Measurements from ENCODE around the gene TAOK2.

The TAOK2 gene

DNA sequence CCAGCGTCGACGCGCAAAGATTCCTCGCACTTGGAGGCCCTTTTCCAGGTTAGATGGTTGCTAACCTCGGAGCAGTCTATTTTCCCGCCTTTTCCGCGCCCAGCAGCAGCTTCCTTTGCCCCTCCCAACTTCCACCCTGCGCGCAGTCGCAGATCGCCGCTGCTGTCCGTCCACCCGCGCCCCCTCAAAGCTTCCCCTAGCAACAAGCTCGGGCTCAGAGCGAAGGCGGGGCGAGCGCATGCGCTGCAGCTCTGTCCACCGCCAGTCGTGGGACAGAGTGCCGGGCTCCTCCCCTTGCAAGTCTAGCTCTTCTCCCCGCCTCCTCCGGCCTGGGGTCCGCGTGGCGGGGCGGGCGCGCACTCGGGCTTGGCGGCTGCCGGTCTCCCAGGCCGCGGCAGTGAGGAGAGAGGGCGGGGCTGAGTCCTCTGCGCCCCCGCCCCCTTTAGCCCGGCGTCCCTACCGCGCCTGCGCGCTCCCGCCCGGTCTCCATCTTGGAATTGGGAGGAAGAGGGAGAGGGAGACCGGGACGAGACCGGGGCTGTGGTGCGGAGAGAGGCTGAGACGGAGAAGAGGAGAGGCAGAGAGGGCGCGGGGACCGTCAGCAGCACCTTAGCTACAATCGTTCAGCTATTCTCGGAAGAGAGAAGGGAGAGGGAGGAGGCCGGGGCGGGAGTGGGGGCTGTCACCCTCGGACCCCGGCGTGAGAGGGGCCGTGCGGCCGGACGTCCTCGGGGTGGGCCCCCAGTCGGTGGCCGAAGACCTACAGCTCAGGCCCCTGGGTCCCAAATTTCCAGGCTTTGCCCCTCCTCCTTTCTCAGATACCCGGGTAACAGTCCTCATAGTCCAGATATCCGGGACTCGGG, at the start of gene TAOK2 (continued):
- TF ChIP-seq AEBP2 (tag by site-specific recombination; IDR thresholded peaks at IDR 0.05; ENCODE audit: borderline replicate concordance) (no peak), ZNF785 (tag by site-specific recombination; IDR thresholded peaks at IDR 0.05) (0 out of 2 replicates have a peak, but pooled peaks have one; percentile 6), ZNF530 (tag by site-specific recombination; IDR thresholded peaks at IDR 0.05; ENCODE audit: low read depth) (no peak), ZNF580 (tag by site-specific recombination; IDR thresholded peaks at IDR 0.05) (no peak), ZNF433 (tag by site-specific recombination; IDR thresholded peaks at IDR 0.05; ENCODE audit: low read depth) (no peak), ZNF449 (tag by site-specific recombination; IDR thresholded peaks at IDR 0.05) (peak; percentile 69; the same call in 1 of the 2 replicates), ZBTB48 (tag by site-specific recombination; IDR thresholded peaks at IDR 0.05) (no peak), KLF17 (tag by site-specific recombination; IDR thresholded peaks at IDR 0.05) (peak; percentile 69), IKZF3 (tag by site-specific recombination; IDR thresholded peaks at IDR 0.05) (peak; percentile 99), SETDB1 (IDR thresholded peaks at IDR 0.05; ENCODE audit: insufficient read length, low read length) (peak; percentile 92), ZNF792 (tag by site-specific recombination; IDR thresholded peaks at IDR 0.05) (0 out of 2 replicates have a peak, but pooled peaks have one; percentile 0), ZSCAN16 (tag by site-specific recombination; IDR thresholded peaks at IDR 0.05) (no peak), SCRT2 (tag by site-specific recombination; IDR thresholded peaks at IDR 0.05) (peak; percentile 63; the same call in 1 of the 2 replicates), ZNF362 (tag by site-specific recombination; IDR thresholded peaks at IDR 0.05) (no peak), KLF10 (tag by site-specific recombination; IDR thresholded peaks at IDR 0.05) (peak; percentile 40; the same call in 1 of the 2 replicates)
- TF ChIP-seq, protein P1, sequence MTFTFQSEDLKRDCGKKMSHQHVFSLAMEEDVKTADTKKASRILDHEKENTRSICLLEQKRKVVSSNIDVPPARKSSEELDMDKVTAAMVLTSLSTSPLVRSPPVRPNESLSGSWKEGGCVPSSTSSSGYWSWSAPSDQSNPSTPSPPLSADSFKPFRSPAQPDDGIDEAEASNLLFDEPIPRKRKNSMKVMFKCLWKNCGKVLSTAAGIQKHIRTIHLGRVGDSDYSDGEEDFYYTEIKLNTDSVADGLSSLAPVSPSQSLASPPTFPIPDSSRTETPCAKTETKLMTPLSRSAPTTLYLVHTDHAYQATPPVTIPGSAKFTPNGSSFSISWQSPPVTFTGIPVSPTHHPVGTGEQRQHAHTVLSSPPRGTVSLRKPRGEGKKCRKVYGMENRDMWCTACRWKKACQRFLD (tag by site-specific recombination; IDR thresholded peaks at IDR 0.05) = 0 out of 2 replicates have a peak, but pooled peaks have one; percentile 53
- TF ChIP-seq, protein P2, sequence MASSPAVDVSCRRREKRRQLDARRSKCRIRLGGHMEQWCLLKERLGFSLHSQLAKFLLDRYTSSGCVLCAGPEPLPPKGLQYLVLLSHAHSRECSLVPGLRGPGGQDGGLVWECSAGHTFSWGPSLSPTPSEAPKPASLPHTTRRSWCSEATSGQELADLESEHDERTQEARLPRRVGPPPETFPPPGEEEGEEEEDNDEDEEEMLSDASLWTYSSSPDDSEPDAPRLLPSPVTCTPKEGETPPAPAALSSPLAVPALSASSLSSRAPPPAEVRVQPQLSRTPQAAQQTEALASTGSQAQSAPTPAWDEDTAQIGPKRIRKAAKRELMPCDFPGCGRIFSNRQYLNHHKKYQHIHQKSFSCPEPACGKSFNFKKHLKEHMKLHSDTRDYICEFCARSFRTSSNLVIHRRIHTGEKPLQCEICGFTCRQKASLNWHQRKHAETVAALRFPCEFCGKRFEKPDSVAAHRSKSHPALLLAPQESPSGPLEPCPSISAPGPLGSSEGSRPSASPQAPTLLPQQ (tag by site-specific recombination; IDR thresholded peaks at IDR 0.05) = peak; percentile 94

Measured in HEK293 (cell line).